Activated CD8-positive, alpha-beta memory T cell treated with anti-CD3 and anti-CD28 coated beads, Interleukin-2, amount 50 U/mL, for 24 hours (primary cell): ENCODE measurements around the gene REM2.
A peak's percentile ranks its signal among the peaks of the same experiment; 100 is the strongest.

Experiments
- DNase-seq: peaks from one replicate; pipeline ENCODE4 v3.0.0-alpha.2; 2020; ENCODE audit errors: extremely low read depth

Gene REM2

GRCh38 chr14:22929104-22929960 lies 46.3 kb downstream of the REM2 start, which contains the start of gene PRMT5:
Gene PRMT5, minus strand, starts transcription at chr14:22929376. Its CDS starts 15 bp downstream, at chr14:22929361.
- peak; percentile 92 for DNase-seq

- no peak for DNase-seq
Measured at GRCh38 chr14:22929961-22930364, 46.9 kb downstream of the REM2 start.

DNA sequence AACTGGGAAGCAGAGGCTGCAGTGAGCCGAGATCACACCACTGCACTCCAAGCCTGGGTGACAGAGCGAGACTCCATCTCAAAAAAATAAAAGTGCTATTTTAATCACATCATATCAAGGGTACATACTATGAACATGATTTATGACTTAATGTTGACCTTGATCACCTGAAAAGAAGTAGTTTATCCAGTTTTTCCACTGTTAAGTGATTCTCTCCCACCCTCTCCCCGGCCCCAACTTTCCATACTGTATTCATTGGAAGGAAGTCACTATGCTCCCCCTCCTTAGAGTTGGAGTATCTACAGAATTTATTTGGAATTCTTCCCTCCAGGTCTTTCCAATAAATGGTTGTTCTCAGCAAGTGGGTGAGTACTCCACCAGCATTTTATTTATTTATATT lies 49.1 kb downstream of the REM2 start:
- no peak for DNase-seq

DNA sequence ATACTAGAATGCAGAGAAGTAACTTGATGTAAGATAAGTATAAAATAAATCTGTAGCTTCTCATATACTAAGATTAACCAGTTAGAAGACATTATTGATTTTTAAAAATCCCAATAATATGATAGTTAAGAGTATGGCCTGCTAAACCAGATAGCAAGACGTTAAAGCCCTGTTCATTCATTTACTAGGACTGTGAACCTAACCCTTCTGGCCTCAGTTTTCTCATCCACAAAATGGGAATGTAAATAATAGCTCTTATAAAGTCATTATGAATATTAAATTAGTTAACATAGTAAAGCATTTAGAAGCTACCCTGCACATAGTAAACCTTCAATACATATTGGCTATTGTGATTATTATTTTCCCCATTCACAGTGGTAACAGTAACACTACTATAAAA lies 52.1 kb downstream of the REM2 start:
- no peak for DNase-seq
